ENCODE results near the gene PALLD. TPM values are rescaled to one million over a fixed set of nuclear protein-coding genes. Genes with fewer than 3 reads are reported as not detected.

The PALLD gene
- polyA plus RNA-seq, 1 donor from 2014 or later = 20.5 TPM

DNA sequence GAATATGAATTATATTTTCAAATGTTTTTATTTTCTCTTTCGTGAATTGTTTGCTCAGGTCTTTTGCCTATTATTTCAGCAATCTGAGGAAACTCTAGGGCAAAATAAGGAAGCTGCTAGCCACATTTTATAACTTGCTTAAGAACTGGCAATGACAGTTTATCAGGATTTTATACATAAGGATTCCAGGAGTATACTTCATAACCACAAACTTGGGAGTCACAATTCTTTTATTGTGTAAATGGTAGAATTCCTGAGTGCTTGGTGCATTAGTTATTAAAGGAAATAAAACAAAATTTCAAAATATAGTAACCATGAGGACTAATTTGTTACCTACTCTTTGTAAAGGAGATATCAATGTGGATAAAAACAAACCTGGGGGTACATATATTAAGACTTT lies 54.4 kb downstream of the PALLD start:
- TF ChIP-seq MXI1 (conservative IDR thresholded peaks at IDR 0.05; ENCODE audit: poor library complexity, severe bottlenecking) = no peak
- TF ChIP-seq, protein P1, sequence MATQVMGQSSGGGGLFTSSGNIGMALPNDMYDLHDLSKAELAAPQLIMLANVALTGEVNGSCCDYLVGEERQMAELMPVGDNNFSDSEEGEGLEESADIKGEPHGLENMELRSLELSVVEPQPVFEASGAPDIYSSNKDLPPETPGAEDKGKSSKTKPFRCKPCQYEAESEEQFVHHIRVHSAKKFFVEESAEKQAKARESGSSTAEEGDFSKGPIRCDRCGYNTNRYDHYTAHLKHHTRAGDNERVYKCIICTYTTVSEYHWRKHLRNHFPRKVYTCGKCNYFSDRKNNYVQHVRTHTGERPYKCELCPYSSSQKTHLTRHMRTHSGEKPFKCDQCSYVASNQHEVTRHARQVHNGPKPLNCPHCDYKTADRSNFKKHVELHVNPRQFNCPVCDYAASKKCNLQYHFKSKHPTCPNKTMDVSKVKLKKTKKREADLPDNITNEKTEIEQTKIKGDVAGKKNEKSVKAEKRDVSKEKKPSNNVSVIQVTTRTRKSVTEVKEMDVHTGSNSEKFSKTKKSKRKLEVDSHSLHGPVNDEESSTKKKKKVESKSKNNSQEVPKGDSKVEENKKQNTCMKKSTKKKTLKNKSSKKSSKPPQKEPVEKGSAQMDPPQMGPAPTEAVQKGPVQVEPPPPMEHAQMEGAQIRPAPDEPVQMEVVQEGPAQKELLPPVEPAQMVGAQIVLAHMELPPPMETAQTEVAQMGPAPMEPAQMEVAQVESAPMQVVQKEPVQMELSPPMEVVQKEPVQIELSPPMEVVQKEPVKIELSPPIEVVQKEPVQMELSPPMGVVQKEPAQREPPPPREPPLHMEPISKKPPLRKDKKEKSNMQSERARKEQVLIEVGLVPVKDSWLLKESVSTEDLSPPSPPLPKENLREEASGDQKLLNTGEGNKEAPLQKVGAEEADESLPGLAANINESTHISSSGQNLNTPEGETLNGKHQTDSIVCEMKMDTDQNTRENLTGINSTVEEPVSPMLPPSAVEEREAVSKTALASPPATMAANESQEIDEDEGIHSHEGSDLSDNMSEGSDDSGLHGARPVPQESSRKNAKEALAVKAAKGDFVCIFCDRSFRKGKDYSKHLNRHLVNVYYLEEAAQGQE (IDR thresholded peaks at IDR 0.05; ENCODE audit: borderline replicate concordance) = no peak
- no peak for TF ChIP-seq RAD21 (conservative IDR thresholded peaks at IDR 0.05)
- no peak for TF ChIP-seq EP300 (conservative IDR thresholded peaks at IDR 0.05; ENCODE audit: poor library complexity, severe bottlenecking)
- TF ChIP-seq EZH2 (IDR thresholded peaks at IDR 0.05; ENCODE audit: borderline replicate concordance, insufficient read depth, low read length, poor library complexity, severe bottlenecking) = no peak
- no peak for TF ChIP-seq TAF1 (IDR thresholded peaks at IDR 0.05; ENCODE audit: low read depth)
- TF ChIP-seq, protein P2, sequence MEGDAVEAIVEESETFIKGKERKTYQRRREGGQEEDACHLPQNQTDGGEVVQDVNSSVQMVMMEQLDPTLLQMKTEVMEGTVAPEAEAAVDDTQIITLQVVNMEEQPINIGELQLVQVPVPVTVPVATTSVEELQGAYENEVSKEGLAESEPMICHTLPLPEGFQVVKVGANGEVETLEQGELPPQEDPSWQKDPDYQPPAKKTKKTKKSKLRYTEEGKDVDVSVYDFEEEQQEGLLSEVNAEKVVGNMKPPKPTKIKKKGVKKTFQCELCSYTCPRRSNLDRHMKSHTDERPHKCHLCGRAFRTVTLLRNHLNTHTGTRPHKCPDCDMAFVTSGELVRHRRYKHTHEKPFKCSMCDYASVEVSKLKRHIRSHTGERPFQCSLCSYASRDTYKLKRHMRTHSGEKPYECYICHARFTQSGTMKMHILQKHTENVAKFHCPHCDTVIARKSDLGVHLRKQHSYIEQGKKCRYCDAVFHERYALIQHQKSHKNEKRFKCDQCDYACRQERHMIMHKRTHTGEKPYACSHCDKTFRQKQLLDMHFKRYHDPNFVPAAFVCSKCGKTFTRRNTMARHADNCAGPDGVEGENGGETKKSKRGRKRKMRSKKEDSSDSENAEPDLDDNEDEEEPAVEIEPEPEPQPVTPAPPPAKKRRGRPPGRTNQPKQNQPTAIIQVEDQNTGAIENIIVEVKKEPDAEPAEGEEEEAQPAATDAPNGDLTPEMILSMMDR (IDR thresholded peaks at IDR 0.05; ENCODE audit: poor library complexity, severe bottlenecking) = no peak
- Histone ChIP-seq H3K4me2 (ENCODE audit: low read length) (no peak overlapping the region), H3K27me3 (ENCODE audit: insufficient read depth, low read depth, low read length) (no peaks in the 10 kb centered on the region), H3K9me3 (ENCODE audit: low read length) (no peaks in the 10 kb centered on the region), H3K9me2 (ENCODE audit: insufficient read depth, low read length) (no peaks in the 10 kb centered on the region), H2AFZ (ENCODE audit: low read depth, low read length) (no peak overlapping the region), H4K20me1 (ENCODE audit: insufficient read depth) (no peaks in the 10 kb centered on the region), H3K79me2 (replicated peaks; ENCODE audit: insufficient read depth, low read length) (no peaks in the 10 kb centered on the region), H3F3A (ENCODE audit: insufficient read depth, low read length, poor library complexity, severe bottlenecking) (no peaks in the 10 kb centered on the region), H3K27ac (ENCODE audit: low read length) (no peak overlapping the region), H3K36me3 (ENCODE audit: insufficient read depth, low read length) (no peaks in the 10 kb centered on the region), H3K4me3 (ENCODE audit: low read length) (no peak overlapping the region), H3K9ac (ENCODE audit: low read length) (no peak overlapping the region)

DNA sequence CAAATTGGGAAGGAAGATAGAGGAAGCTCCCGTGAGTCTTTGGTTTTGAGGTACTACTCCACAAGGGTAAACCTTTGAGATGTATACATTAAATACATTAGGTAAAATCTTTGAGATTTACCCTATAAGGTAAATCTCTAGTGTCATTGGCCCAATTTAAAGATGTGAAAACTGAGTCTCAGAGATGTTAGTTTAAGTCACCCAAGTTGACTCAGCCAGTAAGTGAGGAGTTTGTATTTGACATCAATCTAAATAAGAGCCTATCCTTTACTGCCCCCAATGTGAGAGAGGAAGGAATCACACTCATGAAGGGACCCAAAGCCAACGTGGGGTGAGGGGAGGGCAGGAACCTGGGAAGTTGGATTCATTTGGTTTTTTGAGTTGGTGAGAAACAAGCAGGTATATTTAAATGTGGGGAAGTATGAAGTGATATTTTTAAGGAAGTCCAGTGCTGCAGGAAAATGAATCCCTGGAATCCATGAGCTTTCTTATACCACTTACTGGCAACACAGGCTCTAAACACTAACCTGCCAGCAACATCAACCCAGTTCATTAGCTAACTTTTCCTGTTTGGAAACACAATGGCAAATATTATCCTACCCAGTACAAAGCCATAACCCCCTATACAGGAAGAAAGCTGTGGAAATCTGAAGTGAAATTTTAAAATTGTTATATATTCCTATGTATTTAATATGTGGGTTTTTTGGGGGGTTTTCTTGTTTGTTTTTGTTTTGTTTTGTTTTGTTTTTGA lies 55.3 kb downstream of the PALLD start:
- no peak overlapping the region for H2AFZ ChIP-seq (ENCODE audit: low read depth, low read length)
- no peaks in the 10 kb centered on the region for H3F3A ChIP-seq (ENCODE audit: insufficient read depth, low read length, poor library complexity, severe bottlenecking)
- no peaks in the 10 kb centered on the region for H3K79me2 ChIP-seq (replicated peaks; ENCODE audit: insufficient read depth, low read length)
- H3K4me2 ChIP-seq (ENCODE audit: low read length) = no peak overlapping the region
- no peak overlapping the region for H3K4me3 ChIP-seq (ENCODE audit: low read length)
- no peaks in the 10 kb centered on the region for H4K20me1 ChIP-seq (ENCODE audit: insufficient read depth)
- H3K27ac ChIP-seq (ENCODE audit: low read length) = no peak overlapping the region
- no peaks in the 10 kb centered on the region for H3K9me2 ChIP-seq (ENCODE audit: insufficient read depth, low read length)
- no peak overlapping the region for H3K9ac ChIP-seq (ENCODE audit: low read length)
- H3K9me3 ChIP-seq (ENCODE audit: low read length) = no peaks in the 10 kb centered on the region
- no peaks in the 10 kb centered on the region for H3K36me3 ChIP-seq (ENCODE audit: insufficient read depth, low read length)
- no peaks in the 10 kb centered on the region for H3K27me3 ChIP-seq (ENCODE audit: insufficient read depth, low read depth, low read length)
- TF ChIP-seq, protein P2 (IDR thresholded peaks at IDR 0.05; ENCODE audit: poor library complexity, severe bottlenecking) = no peak
- TF ChIP-seq, protein P1 (IDR thresholded peaks at IDR 0.05; ENCODE audit: borderline replicate concordance) = no peak
- TF ChIP-seq EZH2 (IDR thresholded peaks at IDR 0.05; ENCODE audit: borderline replicate concordance, insufficient read depth, low read length, poor library complexity, severe bottlenecking) (no peak), POLR2AphosphoS5 (IDR thresholded peaks at IDR 0.05) (no peak), RAD21 (conservative IDR thresholded peaks at IDR 0.05) (no peak), TAF1 (IDR thresholded peaks at IDR 0.05; ENCODE audit: low read depth) (no peak), EP300 (conservative IDR thresholded peaks at IDR 0.05; ENCODE audit: poor library complexity, severe bottlenecking) (no peak), MXI1 (conservative IDR thresholded peaks at IDR 0.05; ENCODE audit: poor library complexity, severe bottlenecking) (no peak), SMC3 (conservative IDR thresholded peaks at IDR 0.05; ENCODE audit: poor library complexity) (no peak)
